Glutamatergic neuron (in vitro differentiated cells): Measurements from ENCODE around the gene SPEM1. TPM values are rescaled to one million over a fixed set of nuclear protein-coding genes. Genes with fewer than 3 reads are reported as not detected.

Experiments used
- DNase-seq: peaks from one replicate; pipeline ENCODE4 v3.0.0; 2022
- H3K27ac Mint-ChIP-seq: one replicate; pipeline ENCODE4 v1.8.0; 2020; ENCODE audit warnings: mild to moderate bottlenecking, mixed read lengths, inconsistent platforms; ENCODE audit not compliant: unreplicated experiment
- H3K27me3 Mint-ChIP-seq: one replicate; pipeline ENCODE4 v1.8.0; 2020; ENCODE audit warnings: mild to moderate bottlenecking, moderate library complexity, mixed read lengths, inconsistent platforms; ENCODE audit not compliant: unreplicated experiment
- H3K36me3 Mint-ChIP-seq: one replicate; pipeline ENCODE4 v1.8.0; 2020; ENCODE audit warnings: mild to moderate bottlenecking, mixed read lengths, inconsistent platforms; ENCODE audit not compliant: unreplicated experiment
- H3K4me1 Mint-ChIP-seq: one replicate; pipeline ENCODE4 v1.8.0; 2020; ENCODE audit warnings: mild to moderate bottlenecking, low read depth, mixed read lengths, inconsistent platforms; ENCODE audit not compliant: unreplicated experiment
- H3K4me3 Mint-ChIP-seq: one replicate; pipeline ENCODE4 v1.8.0; 2020; ENCODE audit warnings: mild to moderate bottlenecking, mixed read lengths, inconsistent platforms; ENCODE audit not compliant: unreplicated experiment
- H3K9me3 Mint-ChIP-seq: one replicate; pipeline ENCODE4 v1.8.0; 2020; ENCODE audit warnings: mild to moderate bottlenecking, moderate library complexity, mixed read lengths, inconsistent platforms; ENCODE audit not compliant: unreplicated experiment
- long read RNA-seq: library from polyadenylated mRNA; unstranded; transcript quantifications from one replicate; pipeline ENCODE4 v2.0.0, GENCODE V29; 2020; ENCODE audit not compliant: unreplicated experiment
- total RNA-seq: library from RNA; stranded (reverse); fragmentation: NEBNext Ultra II Directional; extraction: Animal tissue kit (Norgen Biotek cat#: 25700); gene quantifications from one replicate; pipeline ENCODE4 v1.2.1, GENCODE V29; 2021; ENCODE audit not compliant: unreplicated experiment
- TF ChIP-seq, protein P1 (sequence below): fragments of 200-600 bp; sonication (generic); IDR thresholded peaks from one replicate; pipeline ENCODE4 v1.5.0; 2021; ENCODE audit not compliant: partially characterized antibody, unreplicated experiment

The SPEM1 gene, protein sequence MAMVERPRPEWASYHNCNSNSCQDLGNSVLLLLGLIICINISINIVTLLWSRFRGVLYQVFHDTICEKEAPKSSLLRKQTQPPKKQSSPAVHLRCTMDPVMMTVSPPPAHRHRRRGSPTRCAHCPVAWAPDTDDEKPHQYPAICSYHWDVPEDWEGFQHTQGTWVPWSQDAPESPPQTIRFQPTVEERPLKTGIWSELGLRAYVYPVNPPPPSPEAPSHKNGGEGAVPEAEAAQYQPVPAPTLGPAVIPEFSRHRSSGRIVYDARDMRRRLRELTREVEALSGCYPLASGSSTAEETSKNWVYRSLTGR
- total RNA-seq, result not detected
- long read RNA-seq, result 0 reads

DNA sequence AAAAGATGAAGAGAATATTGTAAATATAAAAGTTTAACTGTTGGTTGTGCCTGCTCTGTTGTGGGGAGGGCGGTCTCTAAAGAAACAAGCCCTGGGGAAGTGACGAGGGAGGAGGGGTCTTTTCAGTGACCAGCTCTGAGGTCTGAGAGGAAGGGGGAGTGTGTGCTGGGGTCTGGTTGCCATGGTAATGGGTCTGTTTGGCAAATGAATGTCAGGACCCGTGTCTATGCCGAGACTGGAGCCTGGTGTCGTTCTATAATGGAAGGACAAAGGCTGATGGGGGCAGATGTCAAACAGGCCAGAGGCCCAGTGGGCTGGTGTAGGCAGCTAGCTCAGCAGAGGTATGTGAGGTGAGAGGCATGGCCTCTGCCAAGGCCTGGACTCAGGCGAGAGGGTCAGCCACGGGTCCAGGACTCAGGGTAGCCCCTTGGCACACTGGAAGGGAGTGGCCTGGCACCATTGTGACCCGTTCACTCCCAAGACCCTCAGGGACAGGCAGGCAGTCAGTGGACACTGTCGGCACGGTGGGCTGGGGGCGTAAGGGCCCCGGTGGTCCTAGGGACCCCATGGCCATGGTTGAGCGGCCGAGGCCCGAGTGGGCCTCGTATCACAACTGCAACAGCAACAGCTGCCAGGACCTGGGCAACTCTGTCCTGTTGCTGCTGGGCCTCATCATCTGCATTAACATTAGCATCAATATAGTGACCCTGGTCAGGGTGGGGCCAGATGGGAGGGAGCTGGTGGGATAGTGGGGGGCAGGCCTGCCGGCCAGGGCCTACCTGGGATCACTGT is at the start of gene SPEM1:
SPEM1 (plus strand) TSS at position 506 of the 792 bp plus-strand sequence; CDS start at position 567, 61 bp downstream.
- peaks cover 19% of the 10 kb centered on the region for H3K4me1 Mint-ChIP-seq
- peak within 1 kb of the TSS; percentile 45 for H3K27ac Mint-ChIP-seq
- TF ChIP-seq, protein P1, sequence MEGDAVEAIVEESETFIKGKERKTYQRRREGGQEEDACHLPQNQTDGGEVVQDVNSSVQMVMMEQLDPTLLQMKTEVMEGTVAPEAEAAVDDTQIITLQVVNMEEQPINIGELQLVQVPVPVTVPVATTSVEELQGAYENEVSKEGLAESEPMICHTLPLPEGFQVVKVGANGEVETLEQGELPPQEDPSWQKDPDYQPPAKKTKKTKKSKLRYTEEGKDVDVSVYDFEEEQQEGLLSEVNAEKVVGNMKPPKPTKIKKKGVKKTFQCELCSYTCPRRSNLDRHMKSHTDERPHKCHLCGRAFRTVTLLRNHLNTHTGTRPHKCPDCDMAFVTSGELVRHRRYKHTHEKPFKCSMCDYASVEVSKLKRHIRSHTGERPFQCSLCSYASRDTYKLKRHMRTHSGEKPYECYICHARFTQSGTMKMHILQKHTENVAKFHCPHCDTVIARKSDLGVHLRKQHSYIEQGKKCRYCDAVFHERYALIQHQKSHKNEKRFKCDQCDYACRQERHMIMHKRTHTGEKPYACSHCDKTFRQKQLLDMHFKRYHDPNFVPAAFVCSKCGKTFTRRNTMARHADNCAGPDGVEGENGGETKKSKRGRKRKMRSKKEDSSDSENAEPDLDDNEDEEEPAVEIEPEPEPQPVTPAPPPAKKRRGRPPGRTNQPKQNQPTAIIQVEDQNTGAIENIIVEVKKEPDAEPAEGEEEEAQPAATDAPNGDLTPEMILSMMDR, result no peak
- H3K9me3 Mint-ChIP-seq, result peaks cover 11% of the 10 kb centered on the region
- peaks cover 14% of the 10 kb centered on the region for H3K27me3 Mint-ChIP-seq
- peaks cover 7% of the 10 kb centered on the region for H3K36me3 Mint-ChIP-seq
- peak within 1 kb of the TSS; percentile 55 for H3K4me3 Mint-ChIP-seq
- no peak for DNase-seq

DNA sequence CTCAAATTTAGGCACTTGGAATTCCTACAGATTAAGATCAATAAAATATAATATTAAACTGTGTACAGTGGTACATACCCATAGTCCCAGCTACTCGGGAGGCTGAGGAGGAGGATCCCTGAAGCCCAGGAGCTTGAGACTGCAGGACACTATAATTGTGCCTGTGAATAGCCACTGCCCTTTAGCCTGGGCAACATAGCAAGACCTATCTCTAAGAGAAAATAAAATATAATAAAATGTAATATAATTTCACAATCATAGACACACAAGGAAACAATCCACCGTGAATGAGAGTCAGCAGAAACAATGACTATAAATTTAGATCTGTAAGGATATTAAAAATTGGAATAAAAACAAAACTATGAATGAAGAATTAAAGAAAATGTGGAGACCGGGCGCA is 49.3 kb upstream of the SPEM1 start:
- H3K27me3 Mint-ChIP-seq, result peaks cover 1% of the 10 kb centered on the region
- no peaks in the 10 kb centered on the region for H3K4me1 Mint-ChIP-seq
- TF ChIP-seq, protein P1, result no peak
- H3K4me3 Mint-ChIP-seq, result no peak overlapping the region
- no peak for DNase-seq
- H3K9me3 Mint-ChIP-seq, result no peaks in the 10 kb centered on the region
- no peaks in the 10 kb centered on the region for H3K36me3 Mint-ChIP-seq
- H3K27ac Mint-ChIP-seq, result no peak overlapping the region

DNA sequence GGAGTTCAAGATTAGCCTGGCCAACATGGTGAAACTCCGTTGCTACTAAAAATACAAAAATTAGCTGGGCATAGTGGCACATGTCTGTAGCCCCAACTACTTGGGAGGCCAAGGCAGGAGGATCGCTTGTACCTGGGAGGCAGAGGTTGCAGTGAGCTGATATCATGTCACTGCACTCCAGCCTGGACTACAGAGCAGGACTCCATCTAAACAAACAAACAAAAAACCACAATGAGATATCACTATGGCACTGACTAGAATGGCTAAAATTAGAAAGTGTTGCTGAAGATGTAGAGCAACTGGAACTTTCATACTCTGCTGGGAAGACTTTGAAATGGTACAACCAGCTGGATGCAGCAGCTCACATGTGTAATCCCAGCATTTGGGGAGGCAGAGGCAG is 45.8 kb upstream of the SPEM1 start:
- DNase-seq, result no peak
- Mint-ChIP-seq H3K36me3 (peaks cover 5% of the 10 kb centered on the region), H3K27me3 (peaks cover under 1% of the 10 kb centered on the region), H3K27ac (no peak overlapping the region), H3K9me3 (peaks cover 4% of the 10 kb centered on the region), H3K4me3 (no peak overlapping the region), H3K4me1 (no peaks in the 10 kb centered on the region)
- TF ChIP-seq, protein P1, result no peak

DNA sequence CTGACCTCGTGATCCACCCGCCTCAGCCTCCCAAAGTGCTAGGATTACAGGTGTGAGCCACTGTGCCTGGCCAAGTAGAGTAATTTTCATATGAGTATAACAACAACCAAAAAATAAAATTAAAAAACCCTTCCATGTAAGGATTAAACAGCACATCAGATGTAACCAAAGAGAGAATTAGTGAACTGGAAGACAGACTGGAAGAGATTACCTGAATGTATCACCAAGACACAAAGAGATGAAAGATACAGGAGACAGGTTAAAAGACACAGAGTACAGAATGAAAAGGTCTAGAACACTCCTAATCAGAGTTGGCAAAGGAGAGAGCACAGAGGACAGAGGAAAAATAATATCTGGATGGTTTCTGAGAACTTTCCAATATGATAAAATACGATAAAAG is 41.0 kb upstream of the SPEM1 start:
- Mint-ChIP-seq H3K4me3 (no peak overlapping the region), H3K27me3 (peaks cover 22% of the 10 kb centered on the region), H3K9me3 (peaks cover 21% of the 10 kb centered on the region), H3K36me3 (peaks cover 8% of the 10 kb centered on the region), H3K27ac (no peak overlapping the region), H3K4me1 (peaks cover 2% of the 10 kb centered on the region)
- TF ChIP-seq, protein P1, result no peak
- DNase-seq, result no peak

DNA sequence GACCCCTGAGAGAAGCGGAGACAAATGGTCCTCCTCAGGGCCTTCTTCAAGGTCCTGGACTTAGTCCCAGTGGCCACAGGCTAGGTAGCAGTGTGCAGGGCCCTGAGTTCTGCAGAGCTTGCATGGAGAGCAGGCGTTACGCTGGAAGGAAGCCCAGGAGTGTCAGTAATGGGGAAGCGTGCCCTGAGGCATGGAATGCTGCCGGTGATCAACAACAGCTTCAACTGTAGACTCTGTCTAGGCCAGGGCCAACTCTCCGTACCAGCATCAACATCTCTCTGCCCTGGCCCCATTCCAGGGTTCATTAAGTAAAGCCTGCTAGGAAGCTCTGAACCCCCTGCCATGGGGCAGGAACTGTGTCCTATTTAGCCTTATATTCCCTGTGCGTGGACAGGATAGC is 39.8 kb upstream of the SPEM1 start:
- no peak overlapping the region for H3K27ac Mint-ChIP-seq
- no peak for DNase-seq
- peaks cover 24% of the 10 kb centered on the region for H3K27me3 Mint-ChIP-seq

More for the DNA sequence above, 39.8 kb upstream of the SPEM1 start:
- H3K4me3 Mint-ChIP-seq, result peak overlapping the region; percentile 63
- H3K36me3 Mint-ChIP-seq, result peaks cover 8% of the 10 kb centered on the region
- TF ChIP-seq, protein P1, result no peak
- H3K9me3 Mint-ChIP-seq, result peaks cover 21% of the 10 kb centered on the region
- peaks cover 3% of the 10 kb centered on the region for H3K4me1 Mint-ChIP-seq
